HepG2 (cell line): ENCODE data around the gene KAT2A. TPM values are rescaled to one million over a fixed set of nuclear protein-coding genes. Genes with fewer than 3 reads are reported as not detected.
A peak's percentile ranks its signal among the peaks of the same experiment; 100 is the strongest.

ENCODE experiments used
- HNRNPUL1 ChIP-seq: fragments of 200-400 bp; formaldehyde crosslinking; IDR thresholded peaks from 2 replicates; pipeline ENCODE4 v1.6.1; 2017; ENCODE audit warnings: low read depth, mild to moderate bottlenecking, low read length, moderate library complexity
- MEIS1 ChIP-seq: sonication (generic); formaldehyde crosslinking; IDR thresholded peaks from 2 replicates; pipeline ENCODE4 v1.9.0; 2021; ENCODE audit warnings: mild to moderate bottlenecking, missing genetic modification reagents, moderate library complexity, borderline replicate concordance
- MXI1 ChIP-seq: IDR thresholded peaks from 3 replicates; pipeline ENCODE4 v1.6.1; 2012; ENCODE audit warnings: low read depth, low read length, inconsistent platforms, borderline replicate concordance
- NR2F6 ChIP-seq, 2 experiments: IDR thresholded peaks; 2 replicates each; pipeline ENCODE4 v1.6.1; 2016; ENCODE audit warnings: antibody characterized with exemption in 1 of 2, mild to moderate bottlenecking in 1 of 2
- PAWR ChIP-seq: sonication (generic); formaldehyde crosslinking; IDR thresholded peaks from 2 replicates; pipeline ENCODE4 v1.4.0; 2020; ENCODE audit warnings: missing genetic modification reagents, mild to moderate bottlenecking, borderline replicate concordance
- POLR2AphosphoS5 ChIP-seq: IDR thresholded peaks from 2 replicates; pipeline ENCODE4 v1.6.1; 2012; ENCODE audit warnings: low read depth, low read length
- SOX6 ChIP-seq, 2 experiments: fragments of 450-650 bp in 1 of 2; sonication (generic) in 1 of 2; formaldehyde crosslinking in 1 of 2; IDR thresholded peaks; 2 replicates each; pipeline versions ENCODE4 v1.4.0 to v1.6.1; 2017 to 2020; ENCODE audit warnings: antibody characterized with exemption in 1 of 2, mild to moderate bottlenecking in 1 of 2, missing genetic modification reagents in 1 of 2
- ZFX ChIP-seq: sonication (generic); formaldehyde crosslinking; IDR thresholded peaks from 2 replicates; pipeline ENCODE4 v1.4.0; 2020; ENCODE audit warnings: mild to moderate bottlenecking, low read depth, missing genetic modification reagents, moderate library complexity
- ZFY ChIP-seq: sonication (generic); formaldehyde crosslinking; IDR thresholded peaks from 2 replicates; pipeline ENCODE4 v1.4.0; 2020; ENCODE audit warnings: missing genetic modification reagents
- ZNF792 ChIP-seq: IDR thresholded peaks from 2 replicates; pipeline ENCODE4 v1.6.1; 2016
- polyA plus RNA-seq, 8 experiments: library from polyadenylated mRNA; depleted of rRNA in 3 of 8; stranded (reverse) in 7 of 8; unstranded in 1 of 8; fragments of >200 nt; fragmentation: Illumina TruSeq in 4 of 8; extraction: Trizol in 4 of 8; gene quantifications; 2 replicates each; pipeline versions ENCODE4 v1.2.1 to v1.2.3, GENCODE V29; 2011 to 2016; ENCODE audit warnings: low read depth in 4 of 8, missing spikeins in 1 of 8, mixed read lengths in 1 of 8; ENCODE audit not compliant: insufficient read depth in 1 of 8
- total RNA-seq, 5 experiments: library from RNA; depleted of rRNA; stranded (reverse); fragments of >200 nt; fragmentation: Illumina TruSeq; extraction: Trizol; gene quantifications; 2 replicates each; pipeline ENCODE4 v1.2.3, GENCODE V29; 2016; ENCODE audit warnings: low read depth in 1 of 5
- TF ChIP-seq, protein P1 (sequence below), 2 experiments: sonication (generic) in 1 of 2; formaldehyde crosslinking in 1 of 2; IDR thresholded peaks; 2 replicates each; pipeline versions ENCODE4 v1.5.1 to v1.6.1; 2011 to 2020; ENCODE audit warnings: borderline replicate concordance in 1 of 2, low read depth in 1 of 2, low read length in 1 of 2, mild to moderate bottlenecking in 1 of 2, missing genetic modification reagents in 1 of 2, moderate library complexity in 1 of 2
- TF ChIP-seq, protein P2 (sequence below): sonication (generic); formaldehyde crosslinking; IDR thresholded peaks from 2 replicates; pipeline ENCODE4 v1.5.0; 2020; ENCODE audit warnings: missing genetic modification reagents, mild to moderate bottlenecking, borderline replicate concordance
- TF ChIP-seq, protein P3 (sequence below), 2 experiments: sonication (generic) in 1 of 2; formaldehyde crosslinking in 1 of 2; IDR thresholded peaks; 2 replicates each; pipeline versions ENCODE4 v1.4.0 to v1.6.1; 2016 to 2020; ENCODE audit warnings: borderline replicate concordance in 1 of 2, low read depth in 1 of 2, mild to moderate bottlenecking in 1 of 2, missing genetic modification reagents in 1 of 2

The KAT2A gene
- total and polyA plus RNA-seq, 2 of the 13 experiments (the other 11 are each of a cell fraction or from before 2014, with no cell fraction given): 29.1 to 90.4 TPM

DNA sequence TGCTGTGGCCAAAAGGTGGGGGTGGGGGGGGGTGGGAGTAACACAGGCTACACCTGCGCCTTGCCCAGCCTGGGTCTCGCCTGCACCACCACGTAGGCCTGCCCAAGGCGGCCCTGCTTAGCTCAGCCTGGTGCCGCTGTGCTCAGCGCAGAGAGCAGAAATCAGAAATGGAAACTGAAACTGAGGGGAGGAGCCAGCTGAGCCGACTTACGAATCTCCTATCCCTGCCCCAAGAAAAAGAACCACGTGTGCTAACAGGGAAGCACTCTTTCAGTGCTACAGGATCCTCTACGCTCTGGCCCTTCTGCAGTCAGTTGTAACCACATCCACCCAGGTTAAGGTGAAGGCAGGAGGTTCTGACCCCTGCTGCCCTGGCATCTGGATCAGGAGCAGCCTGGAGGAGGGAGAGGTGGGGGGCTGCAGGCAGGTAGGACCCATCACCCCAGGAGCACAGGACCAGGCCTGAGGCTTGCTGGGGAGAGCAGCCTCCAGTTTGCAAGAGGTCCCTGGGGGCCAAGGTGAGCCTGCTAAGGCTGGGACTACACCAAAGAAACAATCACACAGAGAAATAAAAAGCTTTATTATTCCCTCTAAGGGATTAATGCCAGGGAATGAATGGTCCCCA lies 8.5 kb downstream of the KAT2A start, which contains the start of gene DHX58 (continued):
- no peak for TF ChIP-seq MEIS1 (CRISPR knock-in tag)
- TF ChIP-seq POLR2AphosphoS5: peak; percentile 60
- peak; percentile 65 for TF ChIP-seq ZFY (CRISPR knock-in tag)
- TF ChIP-seq, protein P1, sequence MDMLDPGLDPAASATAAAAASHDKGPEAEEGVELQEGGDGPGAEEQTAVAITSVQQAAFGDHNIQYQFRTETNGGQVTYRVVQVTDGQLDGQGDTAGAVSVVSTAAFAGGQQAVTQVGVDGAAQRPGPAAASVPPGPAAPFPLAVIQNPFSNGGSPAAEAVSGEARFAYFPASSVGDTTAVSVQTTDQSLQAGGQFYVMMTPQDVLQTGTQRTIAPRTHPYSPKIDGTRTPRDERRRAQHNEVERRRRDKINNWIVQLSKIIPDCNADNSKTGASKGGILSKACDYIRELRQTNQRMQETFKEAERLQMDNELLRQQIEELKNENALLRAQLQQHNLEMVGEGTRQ (IDR thresholded peaks at IDR 0.05; ENCODE audit: low read depth, low read length): peak; percentile 68
- TF ChIP-seq, protein P1 (CRISPR knock-in tag; IDR thresholded peaks at IDR 0.05; ENCODE audit: borderline replicate concordance): peak; percentile 30; the same call in 1 of the 2 replicates
- peak; percentile 70 for TF ChIP-seq ZFX (CRISPR knock-in tag)
- no peak for TF ChIP-seq NR2F6 (IDR thresholded peaks at IDR 0.05)
- TF ChIP-seq NR2F6 (CRISPR knock-in tag; IDR thresholded peaks at IDR 0.05): no peak
- TF ChIP-seq, protein P2, sequence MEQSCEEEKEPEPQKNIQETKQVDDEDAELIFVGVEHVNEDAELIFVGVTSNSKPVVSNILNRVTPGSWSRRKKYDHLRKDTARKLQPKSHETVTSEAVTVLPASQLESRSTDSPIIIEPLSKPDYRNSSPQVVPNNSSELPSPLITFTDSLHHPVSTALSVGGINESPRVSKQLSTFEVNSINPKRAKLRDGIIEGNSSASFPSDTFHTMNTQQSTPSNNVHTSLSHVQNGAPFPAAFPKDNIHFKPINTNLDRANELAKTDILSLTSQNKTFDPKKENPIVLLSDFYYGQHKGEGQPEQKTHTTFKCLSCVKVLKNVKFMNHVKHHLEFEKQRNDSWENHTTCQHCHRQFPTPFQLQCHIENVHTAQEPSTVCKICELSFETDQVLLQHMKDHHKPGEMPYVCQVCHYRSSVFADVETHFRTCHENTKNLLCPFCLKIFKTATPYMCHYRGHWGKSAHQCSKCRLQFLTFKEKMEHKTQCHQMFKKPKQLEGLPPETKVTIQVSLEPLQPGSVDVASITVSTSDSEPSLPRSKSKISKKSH (CRISPR knock-in tag): no peak
- TF ChIP-seq, protein P3, sequence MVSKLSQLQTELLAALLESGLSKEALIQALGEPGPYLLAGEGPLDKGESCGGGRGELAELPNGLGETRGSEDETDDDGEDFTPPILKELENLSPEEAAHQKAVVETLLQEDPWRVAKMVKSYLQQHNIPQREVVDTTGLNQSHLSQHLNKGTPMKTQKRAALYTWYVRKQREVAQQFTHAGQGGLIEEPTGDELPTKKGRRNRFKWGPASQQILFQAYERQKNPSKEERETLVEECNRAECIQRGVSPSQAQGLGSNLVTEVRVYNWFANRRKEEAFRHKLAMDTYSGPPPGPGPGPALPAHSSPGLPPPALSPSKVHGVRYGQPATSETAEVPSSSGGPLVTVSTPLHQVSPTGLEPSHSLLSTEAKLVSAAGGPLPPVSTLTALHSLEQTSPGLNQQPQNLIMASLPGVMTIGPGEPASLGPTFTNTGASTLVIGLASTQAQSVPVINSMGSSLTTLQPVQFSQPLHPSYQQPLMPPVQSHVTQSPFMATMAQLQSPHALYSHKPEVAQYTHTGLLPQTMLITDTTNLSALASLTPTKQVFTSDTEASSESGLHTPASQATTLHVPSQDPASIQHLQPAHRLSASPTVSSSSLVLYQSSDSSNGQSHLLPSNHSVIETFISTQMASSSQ (IDR thresholded peaks at IDR 0.05; ENCODE audit: low read depth): no peak
- TF ChIP-seq, protein P3 (CRISPR knock-in tag; IDR thresholded peaks at IDR 0.05; ENCODE audit: borderline replicate concordance): no peak
- TF ChIP-seq MXI1: peak; percentile 84; the same call in 1 of the 3 replicates
- no peak for TF ChIP-seq ZNF792 (CRISPR knock-in tag)
- no peak for TF ChIP-seq SOX6 (IDR thresholded peaks at IDR 0.05)
- 0 out of 2 replicates have a peak, but pooled peaks have one; percentile 17 for TF ChIP-seq SOX6 (CRISPR knock-in tag; IDR thresholded peaks at IDR 0.05)
- TF ChIP-seq HNRNPUL1: no peak
- TF ChIP-seq PAWR (CRISPR knock-in tag): no peak
- TF ChIP-seq, all 625 proteins: peak for 24
